Panc1 (cell line): ENCODE results near the gene UGDH. TPM values are rescaled to one million over a fixed set of nuclear protein-coding genes. Genes with fewer than 3 reads are reported as not detected.

ENCODE experiments used
- ATAC-seq: fragments of 200-7000 bp; cut with Tn5 transposase; 2 replicates; pipeline ENCODE4 v1.9.1; 2020; ENCODE audit warnings: mild to moderate bottlenecking, moderate library complexity
- BruUV-seq: library from RNA; stranded (reverse); fragments of 400-500 nt; replicated peaks from 2 replicates; lab custom pipeline; 2021; lab: Mats Ljungman, UMichigan
- CTCF ChIA-PET: fragments of 300-600 bp; sonication (Branson Sonifier 250); formaldehyde crosslinking; loops from one replicate; lab custom pipeline; 2022; ENCODE audit warnings: antibody characterized with exemption; lab: Charles Lee
- POLR2A ChIA-PET: fragments of 300-600 bp; sonication (Branson Sonifier 250); formaldehyde crosslinking; loops from one replicate; lab custom pipeline; 2022; ENCODE audit warnings: antibody characterized with exemption; lab: Charles Lee
- DNase-seq: peaks from one replicate; pipeline ENCODE4 v3.0.0-alpha.2; 2010; ENCODE audit warnings: low read depth, low spot score
- H3K27ac ChIP-seq: 2 replicates; pipeline ENCODE4 v1.5.1; 2011; ENCODE audit warnings: mild to moderate bottlenecking, low read length, inconsistent platforms
- H3K27me3 ChIP-seq: fragments of 200-500 bp; sonication (Bioruptor generic); 2 replicates; pipeline ENCODE4 v1.6.0; 2014; ENCODE audit warnings: low read length, inconsistent platforms; ENCODE audit not compliant: control insufficient read depth, insufficient read depth
- H3K36me3 ChIP-seq: fragments of 200-500 bp; sonication (Bioruptor generic); 2 replicates; pipeline ENCODE4 v1.5.1; 2014; ENCODE audit warnings: inconsistent platforms, mild to moderate bottlenecking, low read length, moderate library complexity; ENCODE audit not compliant: control insufficient read depth, insufficient read depth
- H3K4me1 ChIP-seq: 2 replicates; pipeline ENCODE4 v1.5.1; 2011; ENCODE audit warnings: inconsistent platforms, mild to moderate bottlenecking, low read length, moderate library complexity; ENCODE audit not compliant: control insufficient read depth, insufficient read depth
- H3K4me3 ChIP-seq, 2 experiments: 2 replicates each; pipeline ENCODE4 v1.5.1; 2011 to 2012; ENCODE audit warnings: low read depth in 2 of 2, low read length in 2 of 2, mild to moderate bottlenecking in 2 of 2, inconsistent platforms in 1 of 2, moderate library complexity in 1 of 2
- H3K9me3 ChIP-seq: fragments of 200-500 bp; sonication (Bioruptor generic); 2 replicates; pipeline ENCODE4 v1.5.1; 2014; ENCODE audit warnings: low read depth, mild to moderate bottlenecking, inconsistent platforms, low read length, moderate library complexity; ENCODE audit not compliant: control insufficient read depth, insufficient read depth
- POLR2AphosphoS5 ChIP-seq: IDR thresholded peaks from 2 replicates; pipeline ENCODE4 v1.6.1; 2012; ENCODE audit warnings: mild to moderate bottlenecking, low read depth, low read length, moderate library complexity
- SIN3A ChIP-seq: IDR thresholded peaks from 2 replicates; pipeline ENCODE4 v1.6.1; 2012; ENCODE audit warnings: low read depth, mild to moderate bottlenecking, low read length, moderate library complexity, borderline replicate concordance; ENCODE audit not compliant: insufficient read depth
- TCF7L2 ChIP-seq: IDR thresholded peaks from 2 replicates; pipeline ENCODE4 v1.6.1; 2011; ENCODE audit warnings: mild to moderate bottlenecking, low read depth, low read length, inconsistent platforms
- in situ Hi-C: cut with HindIII; loops from 2 replicates; pipeline ENCODE4 v1.10.0; 2016; ENCODE audit warnings: low sequenced_read_pairs, low pct_unique_long_range_greater_than_20kb
- intact Hi-C: fragments of 100-400 bp; cut with micrococcal nuclease; formaldehyde crosslinking; loops from one replicate; pipeline ENCODE4 v1.10.0; 2022; ENCODE audit not compliant: unreplicated experiment
- total RNA-seq: library from RNA; stranded (reverse); gene quantifications from one replicate; pipeline ENCODE4 v1.2.1, GENCODE V29; 2021; ENCODE audit not compliant: unreplicated experiment
- TF ChIP-seq, protein P1 (sequence below), 2 experiments: IDR thresholded peaks; 2 replicates each; pipeline ENCODE4 v1.6.1; 2011 to 2012; ENCODE audit warnings: low read depth in 2 of 2, control low read depth in 1 of 2, low read length in 1 of 2, mild to moderate bottlenecking in 1 of 2, moderate library complexity in 1 of 2; ENCODE audit not compliant: insufficient read depth in 1 of 2
- TF ChIP-seq, protein P2 (sequence below): fragments of 450-650 bp; IDR thresholded peaks from 2 replicates; pipeline ENCODE4 v1.5.1; 2017; ENCODE audit warnings: mild to moderate bottlenecking

Gene UGDH
- total RNA-seq, 1 experiment from 2014 or later = 373 TPM

DNA sequence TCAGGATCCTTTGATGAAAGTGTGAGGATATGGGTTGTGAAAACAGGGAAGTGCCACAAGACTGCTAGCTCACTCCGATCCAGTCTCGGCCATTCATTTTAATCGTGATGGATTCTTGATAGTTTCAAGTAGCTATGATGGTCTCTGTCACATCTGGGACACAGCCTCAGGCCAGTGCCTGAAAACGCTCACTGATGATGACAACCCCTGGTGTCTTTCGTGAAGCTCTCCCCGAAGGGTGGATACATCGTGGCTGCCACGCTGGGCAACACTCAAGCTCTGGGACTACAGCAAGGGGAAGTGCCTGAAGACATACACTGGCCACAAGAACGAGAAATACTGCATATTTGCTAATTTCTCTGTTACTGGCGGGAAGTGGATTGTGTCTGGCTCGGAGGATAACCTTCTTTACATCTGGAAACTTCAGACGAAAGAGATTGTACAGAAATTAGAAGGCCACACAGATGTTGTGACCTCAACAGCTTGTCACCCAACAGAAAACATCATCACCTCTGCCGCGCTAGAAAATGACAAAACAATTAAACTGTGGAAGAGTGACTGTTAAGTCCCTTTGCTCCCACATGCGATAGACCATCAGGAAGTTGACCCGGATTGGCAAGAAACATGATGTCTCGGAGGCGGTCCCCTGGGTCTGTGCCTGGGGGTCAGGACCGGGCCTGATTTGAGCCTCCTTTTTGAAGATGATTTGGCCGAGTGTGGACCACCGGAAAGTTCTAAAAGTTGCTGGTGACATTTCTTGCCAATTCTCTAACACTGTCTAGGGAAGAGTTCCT, 46.1 kb downstream of the UGDH start:
- ATAC-seq = no peak

DNA sequence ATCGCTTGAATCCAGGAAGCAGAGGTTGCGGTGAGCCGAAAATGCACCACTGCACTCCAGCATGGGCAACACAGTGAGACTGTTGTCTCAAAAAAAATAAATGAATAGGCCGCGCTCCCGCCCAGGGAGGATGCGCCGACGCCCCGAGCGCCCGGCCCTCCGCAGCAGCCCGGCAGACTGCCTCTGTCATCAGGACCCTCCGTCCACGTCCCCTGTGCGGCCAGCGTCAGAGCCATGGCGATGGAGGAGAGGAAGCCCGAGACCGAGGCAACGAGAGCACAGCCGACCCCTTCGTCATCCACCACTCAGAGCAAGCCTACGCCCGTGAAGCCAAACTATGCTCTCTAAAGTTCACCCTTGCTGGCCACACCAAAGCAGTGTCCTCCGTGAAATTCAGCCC, 47.0 kb downstream of the UGDH start:
- DNase-seq (no peak), ATAC-seq (no peak)
- H3K4me3 ChIP-seq = no peak overlapping the region
- POLR2A ChIA-PET = no interaction called here
- CTCF ChIA-PET = no interaction called here
- in situ Hi-C loops = no loop called here
- no peaks in the 10 kb centered on the region for H3K27me3 ChIP-seq
- no peak overlapping the region for H3K27ac ChIP-seq
- no peaks in the 10 kb centered on the region for H3K9me3 ChIP-seq
- intact Hi-C loops = no loop called here
- H3K36me3 ChIP-seq = no peaks in the 10 kb centered on the region
- no TSS peak for BruUV-seq
- TF ChIP-seq POLR2AphosphoS5 (no peak), TCF7L2 (no peak), SIN3A (no peak)
- TF ChIP-seq, protein P1, sequence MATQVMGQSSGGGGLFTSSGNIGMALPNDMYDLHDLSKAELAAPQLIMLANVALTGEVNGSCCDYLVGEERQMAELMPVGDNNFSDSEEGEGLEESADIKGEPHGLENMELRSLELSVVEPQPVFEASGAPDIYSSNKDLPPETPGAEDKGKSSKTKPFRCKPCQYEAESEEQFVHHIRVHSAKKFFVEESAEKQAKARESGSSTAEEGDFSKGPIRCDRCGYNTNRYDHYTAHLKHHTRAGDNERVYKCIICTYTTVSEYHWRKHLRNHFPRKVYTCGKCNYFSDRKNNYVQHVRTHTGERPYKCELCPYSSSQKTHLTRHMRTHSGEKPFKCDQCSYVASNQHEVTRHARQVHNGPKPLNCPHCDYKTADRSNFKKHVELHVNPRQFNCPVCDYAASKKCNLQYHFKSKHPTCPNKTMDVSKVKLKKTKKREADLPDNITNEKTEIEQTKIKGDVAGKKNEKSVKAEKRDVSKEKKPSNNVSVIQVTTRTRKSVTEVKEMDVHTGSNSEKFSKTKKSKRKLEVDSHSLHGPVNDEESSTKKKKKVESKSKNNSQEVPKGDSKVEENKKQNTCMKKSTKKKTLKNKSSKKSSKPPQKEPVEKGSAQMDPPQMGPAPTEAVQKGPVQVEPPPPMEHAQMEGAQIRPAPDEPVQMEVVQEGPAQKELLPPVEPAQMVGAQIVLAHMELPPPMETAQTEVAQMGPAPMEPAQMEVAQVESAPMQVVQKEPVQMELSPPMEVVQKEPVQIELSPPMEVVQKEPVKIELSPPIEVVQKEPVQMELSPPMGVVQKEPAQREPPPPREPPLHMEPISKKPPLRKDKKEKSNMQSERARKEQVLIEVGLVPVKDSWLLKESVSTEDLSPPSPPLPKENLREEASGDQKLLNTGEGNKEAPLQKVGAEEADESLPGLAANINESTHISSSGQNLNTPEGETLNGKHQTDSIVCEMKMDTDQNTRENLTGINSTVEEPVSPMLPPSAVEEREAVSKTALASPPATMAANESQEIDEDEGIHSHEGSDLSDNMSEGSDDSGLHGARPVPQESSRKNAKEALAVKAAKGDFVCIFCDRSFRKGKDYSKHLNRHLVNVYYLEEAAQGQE (IDR thresholded peaks at IDR 0.05; ENCODE audit: insufficient read depth in 1 of 2, low read depth in 2 of 2, low read length in 1 of 2) = no peak
- TF ChIP-seq, protein P2, sequence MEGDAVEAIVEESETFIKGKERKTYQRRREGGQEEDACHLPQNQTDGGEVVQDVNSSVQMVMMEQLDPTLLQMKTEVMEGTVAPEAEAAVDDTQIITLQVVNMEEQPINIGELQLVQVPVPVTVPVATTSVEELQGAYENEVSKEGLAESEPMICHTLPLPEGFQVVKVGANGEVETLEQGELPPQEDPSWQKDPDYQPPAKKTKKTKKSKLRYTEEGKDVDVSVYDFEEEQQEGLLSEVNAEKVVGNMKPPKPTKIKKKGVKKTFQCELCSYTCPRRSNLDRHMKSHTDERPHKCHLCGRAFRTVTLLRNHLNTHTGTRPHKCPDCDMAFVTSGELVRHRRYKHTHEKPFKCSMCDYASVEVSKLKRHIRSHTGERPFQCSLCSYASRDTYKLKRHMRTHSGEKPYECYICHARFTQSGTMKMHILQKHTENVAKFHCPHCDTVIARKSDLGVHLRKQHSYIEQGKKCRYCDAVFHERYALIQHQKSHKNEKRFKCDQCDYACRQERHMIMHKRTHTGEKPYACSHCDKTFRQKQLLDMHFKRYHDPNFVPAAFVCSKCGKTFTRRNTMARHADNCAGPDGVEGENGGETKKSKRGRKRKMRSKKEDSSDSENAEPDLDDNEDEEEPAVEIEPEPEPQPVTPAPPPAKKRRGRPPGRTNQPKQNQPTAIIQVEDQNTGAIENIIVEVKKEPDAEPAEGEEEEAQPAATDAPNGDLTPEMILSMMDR = no peak
- H3K4me1 ChIP-seq = no peaks in the 10 kb centered on the region

More for the DNA sequence above, 46.1 kb downstream of the UGDH start:
- no TSS peak for BruUV-seq
- H3K36me3 ChIP-seq = no peaks in the 10 kb centered on the region
- DNase-seq = no peak
- intact Hi-C loops = no loop called here
- ChIA-PET POLR2A (no interaction called here), CTCF (no interaction called here)
- H3K4me1 ChIP-seq = no peaks in the 10 kb centered on the region
- no peaks in the 10 kb centered on the region for H3K9me3 ChIP-seq
- no peaks in the 10 kb centered on the region for H3K27me3 ChIP-seq
- H3K4me3 ChIP-seq = no peak overlapping the region
- no peak overlapping the region for H3K27ac ChIP-seq
- in situ Hi-C loops = no loop called here
- TF ChIP-seq TCF7L2 = no peak
